IPS-18a (cell line): Measurements from ENCODE around the gene DCTN2.

Source experiments
- H3K27ac ChIP-seq: one replicate; pipeline ENCODE4 v1.5.1; 2013; ENCODE audit warnings: low read length
- H3K27me3 ChIP-seq: one replicate; pipeline ENCODE4 v1.6.1; 2013; ENCODE audit warnings: mild to moderate bottlenecking, low read length; ENCODE audit not compliant: control insufficient read depth, insufficient read depth
- H3K36me3 ChIP-seq: one replicate; pipeline ENCODE4 v1.6.1; 2013; ENCODE audit warnings: low read depth, low read length; ENCODE audit not compliant: control insufficient read depth
- H3K4me1 ChIP-seq: one replicate; pipeline ENCODE4 v1.6.1; 2013; ENCODE audit warnings: low read depth, low read length; ENCODE audit not compliant: control insufficient read depth
- H3K4me3 ChIP-seq: one replicate; pipeline ENCODE4 v1.5.1; 2013; ENCODE audit warnings: low read length
- H3K9ac ChIP-seq: one replicate; pipeline ENCODE4 v1.6.1; 2013; ENCODE audit warnings: mild to moderate bottlenecking, low read length, moderate library complexity
- H3K9me3 ChIP-seq: one replicate; pipeline ENCODE4 v1.6.1; 2013; ENCODE audit warnings: low read depth, low read length; ENCODE audit not compliant: control insufficient read depth

Gene DCTN2

DNA sequence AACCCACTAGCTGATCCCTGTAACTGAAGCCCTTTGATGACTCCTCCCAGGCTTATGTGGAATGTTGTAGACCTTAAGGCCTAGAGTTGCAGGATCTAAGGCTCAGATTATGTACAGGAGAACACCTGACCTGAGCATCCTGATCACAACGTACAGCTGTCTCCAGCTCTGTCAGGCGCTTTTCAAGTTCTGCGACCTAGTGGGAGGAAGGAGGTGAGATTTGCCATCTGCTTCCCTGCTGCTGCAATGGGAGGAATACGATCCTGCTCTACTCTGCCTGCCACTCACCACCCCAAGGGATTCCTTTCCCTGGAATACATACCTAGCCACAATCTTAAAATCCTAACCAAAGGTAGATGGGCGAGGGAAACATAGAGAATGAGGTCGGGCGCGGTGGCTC lies 13.9 kb downstream of the DCTN2 start:
- Histone ChIP-seq H3K4me1 (no peaks in the 10 kb centered on the region), H3K4me3 (no peak overlapping the region), H3K9ac (no peak overlapping the region), H3K9me3 (no peaks in the 10 kb centered on the region), H3K36me3 (peaks cover 65% of the 10 kb centered on the region), H3K27ac (no peak overlapping the region), H3K27me3 (no peaks in the 10 kb centered on the region)

- H3K36me3 ChIP-seq: peaks cover 69% of the 10 kb centered on the region
- H3K4me1 ChIP-seq: no peaks in the 10 kb centered on the region
- no peak overlapping the region for H3K4me3 ChIP-seq
- H3K27me3 ChIP-seq: no peaks in the 10 kb centered on the region
- no peak overlapping the region for H3K27ac ChIP-seq
- no peaks in the 10 kb centered on the region for H3K9me3 ChIP-seq
- H3K9ac ChIP-seq: no peak overlapping the region
These were observed 15.2 kb downstream of the DCTN2 start for GRCh38 chr12:57531836-57532235.

- peaks cover 69% of the 10 kb centered on the region for H3K36me3 ChIP-seq
- no peak overlapping the region for H3K27ac ChIP-seq
- H3K4me3 ChIP-seq: no peak overlapping the region
- H3K9me3 ChIP-seq: no peaks in the 10 kb centered on the region
- no peaks in the 10 kb centered on the region for H3K27me3 ChIP-seq
- H3K9ac ChIP-seq: no peak overlapping the region
- H3K4me1 ChIP-seq: no peaks in the 10 kb centered on the region
These were observed 16.4 kb downstream of the DCTN2 start for GRCh38 chr12:57530396-57531142.

- no peak overlapping the region for H3K4me3 ChIP-seq
- H3K36me3 ChIP-seq: peaks cover 62% of the 10 kb centered on the region
- no peaks in the 10 kb centered on the region for H3K4me1 ChIP-seq
- no peaks in the 10 kb centered on the region for H3K27me3 ChIP-seq
- H3K27ac ChIP-seq: no peak overlapping the region
- no peaks in the 10 kb centered on the region for H3K9me3 ChIP-seq
- H3K9ac ChIP-seq: no peak overlapping the region
These were observed 17.2 kb downstream of the DCTN2 start for GRCh38 chr12:57529831-57530230.

DNA sequence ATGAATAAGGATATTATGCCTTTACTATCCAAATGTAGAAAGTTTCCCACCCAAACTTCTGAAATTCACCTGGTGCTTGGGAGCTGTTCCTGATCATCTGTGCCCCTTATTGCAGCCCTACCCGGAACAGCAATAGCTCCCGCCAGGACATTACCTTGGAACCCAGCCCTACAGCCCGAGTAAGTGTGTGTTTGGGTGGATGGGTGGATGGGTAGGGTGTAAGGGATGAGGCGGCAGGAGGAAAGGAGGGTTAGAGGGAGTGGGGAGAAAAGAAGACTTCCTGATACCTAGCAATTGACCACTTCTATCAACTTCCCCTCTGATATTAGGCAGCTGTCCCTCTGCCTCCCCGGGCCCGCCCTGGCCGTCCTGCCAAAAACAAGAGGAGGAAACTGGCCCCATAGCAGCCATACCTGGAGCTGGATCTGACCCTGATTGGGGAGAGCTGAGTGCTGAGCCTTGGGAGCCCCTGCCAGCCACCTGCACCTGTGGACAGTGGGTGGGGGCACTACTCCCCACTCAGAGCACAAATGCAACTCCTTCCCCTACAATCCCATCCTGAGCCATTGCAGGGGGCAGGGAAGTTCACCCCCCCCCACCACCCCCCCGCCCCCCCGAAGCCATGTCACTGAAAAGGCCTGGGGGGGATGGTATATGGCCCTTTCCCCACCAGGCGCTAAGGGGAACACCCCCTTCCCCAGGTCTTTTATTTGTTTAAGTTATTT lies 18.0 kb downstream of the DCTN2 start:
- no peaks in the 10 kb centered on the region for H3K9me3 ChIP-seq
- peaks cover under 1% of the 10 kb centered on the region for H3K4me1 ChIP-seq
- no peak overlapping the region for H3K27ac ChIP-seq
- H3K9ac ChIP-seq: no peak overlapping the region
- peaks cover 53% of the 10 kb centered on the region for H3K36me3 ChIP-seq
- H3K4me3 ChIP-seq: no peak overlapping the region
- H3K27me3 ChIP-seq: no peaks in the 10 kb centered on the region

DNA sequence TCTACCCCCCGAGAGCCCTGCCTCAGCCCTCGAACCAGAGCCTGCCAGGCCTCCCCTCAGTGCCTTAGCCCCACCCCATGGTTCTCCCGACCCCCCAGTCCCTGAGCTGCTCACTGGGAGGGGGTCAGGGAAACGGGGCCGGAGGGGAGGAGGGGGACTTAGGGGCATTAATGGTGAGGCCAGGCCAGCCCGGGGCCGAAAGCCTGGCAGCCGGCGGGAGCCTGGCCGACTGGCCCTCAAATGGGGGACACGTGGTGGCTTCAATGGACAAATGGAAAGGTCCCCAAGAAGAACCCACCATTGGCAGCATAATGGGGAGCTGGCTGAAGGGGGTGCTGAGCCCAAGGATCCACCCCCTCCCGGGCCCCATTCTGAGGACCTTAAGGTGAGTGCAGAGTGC lies 18.8 kb downstream of the DCTN2 start:
- Histone ChIP-seq H3K9me3 (no peaks in the 10 kb centered on the region), H3K4me1 (peaks cover 8% of the 10 kb centered on the region), H3K27me3 (no peaks in the 10 kb centered on the region), H3K36me3 (peaks cover 48% of the 10 kb centered on the region), H3K27ac (no peak overlapping the region), H3K4me3 (no peak overlapping the region), H3K9ac (no peak overlapping the region)

- no peaks in the 10 kb centered on the region for H3K9me3 ChIP-seq
- H3K9ac ChIP-seq: no peak overlapping the region
- H3K27me3 ChIP-seq: no peaks in the 10 kb centered on the region
- H3K4me3 ChIP-seq: no peak overlapping the region
- H3K36me3 ChIP-seq: peaks cover 38% of the 10 kb centered on the region
- no peak overlapping the region for H3K27ac ChIP-seq
- H3K4me1 ChIP-seq: peaks cover 8% of the 10 kb centered on the region
These were observed 19.8 kb downstream of the DCTN2 start for GRCh38 chr12:57527184-57527583.

DNA sequence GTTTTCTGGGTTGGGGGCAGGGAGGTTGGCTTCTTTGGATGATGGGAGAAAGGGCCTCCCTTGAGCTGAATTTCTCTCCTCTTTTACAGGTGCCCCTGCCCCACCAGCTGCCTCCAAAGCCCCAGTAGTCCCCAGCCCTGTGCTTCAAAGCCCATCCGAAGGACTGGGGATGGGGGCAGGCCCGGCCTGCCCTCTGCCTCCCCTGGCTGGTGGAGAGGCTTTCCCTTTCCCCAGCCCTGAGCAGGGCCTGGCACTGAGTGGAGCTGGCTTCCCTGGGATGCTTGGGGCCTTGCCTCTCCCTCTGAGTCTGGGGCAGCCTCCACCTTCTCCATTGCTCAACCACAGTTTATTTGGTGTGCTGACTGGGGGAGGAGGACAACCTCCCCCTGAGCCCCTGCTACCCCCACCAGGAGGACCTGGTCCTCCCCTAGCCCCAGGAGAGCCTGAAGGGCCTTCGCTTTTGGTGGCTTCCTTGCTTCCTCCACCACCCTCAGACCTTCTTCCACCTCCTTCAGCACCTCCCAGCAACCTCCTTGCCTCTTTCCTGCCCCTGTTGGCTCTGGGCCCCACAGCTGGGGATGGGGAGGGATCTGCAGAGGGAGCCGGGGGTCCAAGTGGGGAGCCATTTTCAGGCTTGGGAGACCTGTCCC lies 20.4 kb downstream of the DCTN2 start:
- no peaks in the 10 kb centered on the region for H3K27me3 ChIP-seq
- H3K4me3 ChIP-seq: no peak overlapping the region
- H3K9me3 ChIP-seq: no peaks in the 10 kb centered on the region
- H3K4me1 ChIP-seq: peaks cover 13% of the 10 kb centered on the region
- no peak overlapping the region for H3K9ac ChIP-seq
- no peak overlapping the region for H3K27ac ChIP-seq
- H3K36me3 ChIP-seq: peaks cover 32% of the 10 kb centered on the region

DNA sequence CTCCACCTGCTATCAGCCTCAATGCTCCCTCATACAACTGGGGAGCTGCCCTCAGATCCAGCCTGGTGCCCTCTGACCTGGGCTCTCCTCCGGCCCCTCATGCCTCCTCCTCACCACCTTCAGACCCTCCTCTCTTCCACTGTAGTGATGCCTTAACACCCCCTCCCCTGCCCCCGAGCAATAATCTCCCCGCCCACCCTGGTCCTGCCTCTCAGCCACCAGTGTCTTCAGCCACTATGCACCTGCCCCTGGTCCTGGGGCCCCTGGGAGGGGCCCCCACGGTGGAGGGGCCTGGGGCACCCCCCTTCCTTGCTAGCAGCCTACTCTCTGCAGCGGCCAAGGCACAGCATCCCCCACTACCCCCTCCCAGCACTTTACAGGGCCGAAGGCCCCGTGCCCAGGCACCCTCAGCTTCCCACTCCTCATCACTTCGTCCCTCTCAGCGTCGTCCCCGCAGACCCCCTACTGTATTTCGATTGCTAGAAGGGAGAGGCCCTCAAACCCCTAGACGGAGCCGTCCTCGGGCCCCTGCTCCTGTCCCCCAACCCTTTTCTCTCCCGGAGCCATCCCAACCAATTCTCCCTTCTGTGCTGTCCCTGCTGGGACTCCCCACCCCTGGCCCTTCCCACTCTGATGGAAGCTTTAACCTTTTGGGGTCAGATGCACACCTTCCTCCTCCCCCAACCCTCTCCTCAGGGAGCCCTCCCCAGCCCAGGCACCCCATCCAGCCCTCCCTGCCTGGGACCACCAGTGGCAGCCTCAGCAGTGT lies 21.2 kb downstream of the DCTN2 start:
- peaks cover 27% of the 10 kb centered on the region for H3K36me3 ChIP-seq

DNA sequence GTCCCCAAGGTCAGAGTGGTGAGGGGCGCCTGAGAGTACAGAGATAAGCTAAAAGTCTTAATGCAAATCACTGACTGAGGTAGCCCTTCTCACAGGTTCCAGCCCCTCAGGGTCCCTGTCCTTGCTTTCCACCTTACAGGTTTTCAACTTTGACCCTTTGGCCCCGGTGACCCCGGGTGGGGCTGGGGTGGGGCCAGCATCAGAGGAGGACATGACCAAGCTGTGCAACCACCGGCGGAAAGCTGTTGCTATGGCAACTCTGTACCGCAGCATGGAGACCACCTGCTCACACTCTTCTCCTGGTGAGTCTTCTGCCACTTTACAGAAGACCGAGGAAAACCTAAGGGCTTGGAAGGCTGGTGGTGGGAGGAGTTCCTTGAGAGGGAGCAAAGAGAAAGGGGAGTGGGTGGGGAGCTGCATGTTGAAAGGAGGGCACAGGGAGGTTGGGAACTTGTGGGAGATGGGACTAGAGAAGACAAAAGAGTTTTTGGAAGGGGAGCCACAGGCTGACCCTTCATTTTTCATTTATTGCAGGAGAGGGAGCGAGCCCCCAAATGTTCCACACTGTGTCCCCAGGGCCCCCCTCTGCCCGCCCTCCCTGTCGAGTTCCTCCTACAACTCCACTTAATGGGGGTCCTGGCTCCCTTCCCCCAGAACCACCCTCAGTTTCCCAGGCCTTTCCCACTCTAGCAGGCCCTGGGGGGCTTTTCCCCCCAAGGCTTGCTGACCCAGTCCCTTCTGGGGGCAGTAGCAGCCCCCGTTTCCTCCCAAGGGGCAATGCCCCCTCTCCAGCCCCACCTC lies 22.0 kb downstream of the DCTN2 start:
- H3K27ac ChIP-seq: no peak overlapping the region
- H3K9me3 ChIP-seq: no peaks in the 10 kb centered on the region
- H3K9ac ChIP-seq: no peak overlapping the region
- H3K36me3 ChIP-seq: peaks cover 19% of the 10 kb centered on the region
- H3K4me1 ChIP-seq: peaks cover 18% of the 10 kb centered on the region
- no peaks in the 10 kb centered on the region for H3K27me3 ChIP-seq
- H3K4me3 ChIP-seq: no peak overlapping the region

More for the DNA sequence above, 21.2 kb downstream of the DCTN2 start:
- H3K4me1 ChIP-seq: peaks cover 18% of the 10 kb centered on the region
- no peaks in the 10 kb centered on the region for H3K9me3 ChIP-seq
- H3K9ac ChIP-seq: no peak overlapping the region
- H3K27ac ChIP-seq: no peak overlapping the region
- no peak overlapping the region for H3K4me3 ChIP-seq
- no peaks in the 10 kb centered on the region for H3K27me3 ChIP-seq
